GM18498 (cell line): ENCODE data around the gene IL7R.
A peak's percentile ranks its signal among the peaks of the same experiment; 100 is the strongest.

Source experiments
- ATAC-seq: cut with Tn5 transposase; IDR thresholded peaks from one replicate; pipeline ENCODE4 v1.9.1; 2021; ENCODE audit warnings: mild to moderate bottlenecking, moderate library complexity; ENCODE audit not compliant: unreplicated experiment

The IL7R gene

DNA sequence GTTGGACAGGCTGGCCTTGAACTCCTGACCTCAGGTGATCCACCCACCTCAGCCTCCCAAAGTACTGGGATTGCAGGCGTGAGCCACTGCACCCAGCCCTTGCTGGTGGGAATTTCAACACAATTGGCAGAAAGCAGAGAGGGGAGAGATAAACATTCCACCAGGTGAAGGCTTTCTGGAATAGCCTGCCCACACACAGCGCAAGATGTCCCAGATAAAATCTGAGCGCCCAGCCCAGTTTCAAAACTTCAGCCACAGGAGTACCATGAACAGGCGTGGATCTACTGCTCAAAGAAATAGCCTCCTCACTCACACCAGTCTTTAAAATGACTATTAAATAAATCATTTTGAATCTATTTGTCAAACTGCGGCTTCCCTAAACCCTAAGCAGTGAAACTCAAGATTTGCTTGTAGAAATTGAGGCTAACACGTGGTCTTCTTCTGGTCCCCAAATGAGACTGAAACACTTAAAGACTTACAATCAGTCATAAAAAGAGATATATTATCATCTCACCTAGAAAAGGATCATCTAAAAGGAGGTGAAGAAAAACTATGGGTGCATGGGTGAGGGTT, 47.0 kb downstream of the IL7R start:
- no peak for ATAC-seq

DNA sequence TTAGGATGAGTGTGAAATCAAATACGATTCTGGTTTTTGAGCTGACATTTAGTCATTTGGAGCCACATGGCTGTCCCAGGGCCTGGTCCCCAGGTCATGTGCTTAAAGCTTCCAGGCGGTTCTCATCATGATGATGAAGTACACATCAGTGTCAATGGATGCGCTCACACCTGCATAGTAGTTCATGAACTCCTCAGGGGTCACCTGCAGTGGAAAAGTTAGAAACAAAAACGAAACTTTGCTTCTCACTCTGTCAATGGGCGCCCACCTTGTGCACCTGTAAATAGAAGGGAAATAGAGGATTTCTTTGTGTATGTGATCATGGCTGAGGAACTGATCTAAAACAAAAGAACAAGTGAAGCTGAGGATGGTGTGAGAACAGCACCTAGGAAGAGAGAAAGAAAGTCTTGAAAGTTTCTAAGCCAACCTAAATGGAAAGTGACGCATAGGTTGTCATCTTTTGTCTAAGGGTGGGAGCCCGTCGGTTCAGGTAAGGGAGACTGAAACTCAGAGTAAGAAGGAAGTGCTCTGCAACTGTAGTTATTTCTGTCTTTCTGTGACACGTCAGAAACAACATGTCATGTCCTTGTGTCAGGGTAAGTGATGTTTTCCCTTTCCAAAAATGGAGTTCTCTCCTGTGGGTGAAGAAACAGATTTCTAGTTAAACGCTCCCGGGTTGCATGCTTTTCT, 47.9 kb downstream of the IL7R start:
- ATAC-seq = peak; percentile 75

DNA sequence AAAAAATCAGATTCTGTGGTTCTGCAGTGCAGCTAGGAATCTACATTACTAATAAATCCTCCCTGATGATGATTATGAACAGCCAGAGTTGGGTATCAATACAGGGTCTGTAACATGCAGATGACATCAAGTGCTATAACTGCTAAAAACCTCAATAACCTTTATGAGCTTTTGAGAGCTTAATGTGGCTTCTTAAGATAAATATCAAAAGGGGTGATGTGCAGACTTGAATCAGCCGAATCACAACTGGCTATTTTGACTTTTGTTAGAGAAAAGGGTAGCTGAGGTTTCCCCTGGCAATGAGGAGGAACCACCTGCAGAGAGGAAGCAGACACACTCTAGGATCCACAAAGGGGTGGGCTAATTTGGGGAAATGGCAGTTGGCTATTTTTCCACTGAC, 51.5 kb downstream of the IL7R start:
- ATAC-seq = no peak

DNA sequence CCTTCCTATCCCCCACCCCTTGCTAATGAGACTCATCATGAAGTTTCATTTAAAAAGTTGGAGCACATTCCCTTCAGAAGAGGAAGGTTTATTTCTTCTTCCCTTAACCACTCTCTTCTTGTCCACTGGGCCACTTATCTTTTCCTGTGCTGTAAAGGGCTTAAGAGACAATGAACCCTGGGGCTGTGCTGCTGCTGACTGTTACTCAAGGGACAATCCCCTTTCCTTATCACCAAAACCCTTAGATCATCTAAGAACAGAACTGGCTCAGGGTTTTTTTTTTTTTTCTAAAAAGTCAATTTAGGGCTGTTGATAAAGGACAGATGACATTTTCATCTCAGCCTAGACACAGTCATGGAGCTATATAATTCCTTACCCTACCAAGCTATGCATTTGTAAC, 52.1 kb downstream of the IL7R start:
- ATAC-seq = no peak

DNA sequence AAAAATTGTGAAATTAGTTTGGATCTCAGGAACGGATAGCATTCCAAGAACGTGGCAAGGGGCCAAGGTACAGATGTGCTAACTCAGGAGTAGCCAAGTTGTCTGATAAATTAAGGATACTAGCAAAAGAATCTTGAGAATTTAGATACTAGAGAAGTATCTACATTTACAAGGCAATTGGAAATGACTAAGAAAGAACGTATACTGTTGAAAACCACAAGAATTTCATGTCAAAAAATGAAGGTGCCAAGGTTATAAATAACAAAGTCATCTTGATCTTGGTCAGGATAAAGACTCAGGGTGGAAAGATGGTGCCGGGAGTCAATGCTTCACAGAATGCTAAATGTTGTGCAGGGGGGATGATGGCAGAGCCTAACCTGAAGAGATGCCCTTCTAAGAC, 62.5 kb downstream of the IL7R start:
- no peak for ATAC-seq

DNA sequence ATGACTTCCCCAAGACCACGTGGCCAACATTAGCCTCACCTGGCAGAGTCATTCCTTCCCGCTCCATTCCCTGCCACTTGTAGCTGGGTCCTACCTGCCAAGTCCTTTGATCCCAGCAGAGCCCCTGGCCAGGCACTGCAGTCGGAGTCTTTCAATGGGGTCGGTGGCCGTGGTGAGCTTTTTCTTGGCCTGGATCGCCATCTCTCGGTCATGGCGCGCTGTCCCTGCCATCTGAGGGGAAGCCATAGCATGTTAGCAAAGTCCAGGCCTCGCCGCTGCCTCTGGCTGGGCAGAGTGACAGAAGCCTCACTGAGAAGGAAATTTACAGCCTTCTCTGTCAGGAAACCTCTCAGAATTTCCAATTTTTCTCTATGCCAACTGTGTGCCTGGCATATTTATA, 64.2 kb downstream of the IL7R start:
- no peak for ATAC-seq

DNA sequence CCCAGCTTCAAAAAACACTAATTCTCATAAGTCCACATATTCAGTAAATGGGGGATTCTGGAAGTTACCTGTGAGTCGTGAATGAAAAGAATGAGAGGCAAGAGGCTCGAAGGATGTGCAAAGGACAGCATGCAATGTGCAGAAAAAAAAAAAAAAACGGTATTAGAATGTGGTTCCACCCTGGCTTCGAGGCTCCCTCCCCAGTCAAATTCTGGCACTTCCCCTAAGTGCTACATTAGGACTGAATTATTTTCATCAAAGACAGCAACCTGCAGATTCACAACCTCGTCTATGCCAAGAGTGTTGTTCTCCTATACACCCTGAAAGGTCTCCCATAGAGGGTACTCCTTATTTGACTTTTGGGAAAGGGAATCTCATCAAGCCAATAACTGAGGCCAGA, 65.2 kb downstream of the IL7R start:
- ATAC-seq = no peak

DNA sequence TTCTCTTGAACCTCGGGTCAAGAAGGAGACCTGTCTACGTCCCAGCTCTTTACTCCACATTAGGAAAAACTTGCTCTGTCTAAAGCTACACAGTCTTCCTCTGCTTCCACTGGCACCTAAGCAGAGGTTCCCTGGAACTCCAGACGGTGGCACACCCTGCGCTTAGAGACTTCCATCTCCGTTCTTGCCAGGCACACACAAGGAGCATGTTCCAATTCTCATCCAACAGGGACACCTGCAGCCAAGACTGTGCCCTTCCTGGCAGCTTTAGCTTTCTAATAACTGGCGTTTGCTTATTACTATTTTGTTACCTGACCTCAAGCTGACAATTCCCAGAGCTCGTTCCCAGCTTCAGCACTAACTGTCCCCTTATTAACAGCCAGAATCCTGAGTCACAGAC, 65.8 kb downstream of the IL7R start:
- ATAC-seq = no peak

DNA sequence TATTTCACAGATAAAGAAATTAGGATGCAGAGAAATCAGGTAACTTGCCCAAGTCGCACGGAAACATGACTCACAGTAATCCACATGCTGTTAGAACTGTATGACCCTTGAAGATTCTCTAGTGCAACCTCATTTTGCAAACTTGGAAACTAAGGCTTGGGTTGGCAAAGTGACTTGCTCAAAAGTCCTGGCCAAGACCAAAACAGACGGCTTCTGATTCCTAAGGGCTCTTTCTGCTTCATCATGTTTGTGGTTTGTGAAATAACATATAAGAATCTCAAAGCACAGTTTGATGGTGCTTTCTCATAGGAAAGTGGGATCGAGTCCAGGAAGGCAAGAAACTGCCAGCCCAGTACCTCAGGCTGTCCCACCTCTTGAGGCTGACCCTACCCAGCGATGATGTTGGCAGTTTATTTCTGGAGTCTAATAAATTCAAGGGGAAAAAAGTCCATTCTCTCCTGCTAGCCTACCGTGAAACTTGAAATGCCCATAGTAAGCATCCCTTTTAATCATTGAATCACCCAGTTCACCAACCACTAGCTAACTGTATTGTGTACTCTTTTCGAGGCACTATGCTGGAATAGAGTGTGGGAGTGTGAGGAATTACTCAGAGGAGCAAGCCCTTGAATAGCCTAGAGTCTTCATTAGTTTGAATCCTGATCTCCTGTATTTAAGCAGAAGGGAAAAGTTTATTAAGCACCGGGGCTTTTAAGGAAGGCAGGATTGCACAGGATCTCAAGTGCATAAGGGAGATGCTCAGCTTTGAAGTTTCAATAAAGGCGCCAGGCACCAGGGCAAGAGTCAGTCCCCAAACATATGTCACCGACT, 67.6 kb downstream of the IL7R start:
- ATAC-seq = no peak

DNA sequence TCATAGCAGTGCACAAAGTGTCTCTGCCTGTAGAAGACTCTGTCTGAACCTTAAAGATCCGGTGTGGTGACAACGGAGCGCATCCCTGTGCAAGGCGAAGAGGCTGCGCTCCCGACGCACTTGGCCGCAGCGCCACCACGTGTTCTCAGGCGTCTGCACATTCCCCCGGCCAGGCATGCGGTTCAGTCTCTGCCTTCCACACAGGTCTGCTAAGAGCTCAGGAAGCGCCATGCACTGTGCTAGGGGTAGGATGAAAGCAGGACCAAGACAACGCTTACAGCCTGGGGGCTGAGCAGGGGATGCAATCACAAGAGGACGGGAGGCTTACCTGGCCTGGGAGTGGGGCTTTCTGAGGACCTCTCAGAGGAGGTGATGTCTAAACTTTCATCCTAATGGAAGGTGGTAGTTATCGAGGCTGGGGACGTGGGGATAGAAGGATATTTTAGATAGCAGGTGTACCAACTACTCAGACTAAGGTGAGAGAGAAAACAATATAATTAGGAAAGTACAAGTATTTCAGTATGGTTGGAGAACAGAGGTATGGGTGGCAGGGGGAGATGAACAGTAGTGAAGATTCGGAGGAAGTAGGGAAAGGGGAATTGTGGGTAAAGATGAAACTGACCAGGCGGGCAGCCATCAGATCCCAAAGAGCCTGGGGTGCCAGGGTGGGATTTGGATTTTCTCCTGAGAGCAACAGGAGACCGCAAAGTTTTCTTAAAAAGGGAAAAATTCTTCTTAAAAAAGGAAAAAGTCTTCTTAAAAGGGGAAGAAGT, 68.4 kb downstream of the IL7R start:
- ATAC-seq = peak; percentile 73

DNA sequence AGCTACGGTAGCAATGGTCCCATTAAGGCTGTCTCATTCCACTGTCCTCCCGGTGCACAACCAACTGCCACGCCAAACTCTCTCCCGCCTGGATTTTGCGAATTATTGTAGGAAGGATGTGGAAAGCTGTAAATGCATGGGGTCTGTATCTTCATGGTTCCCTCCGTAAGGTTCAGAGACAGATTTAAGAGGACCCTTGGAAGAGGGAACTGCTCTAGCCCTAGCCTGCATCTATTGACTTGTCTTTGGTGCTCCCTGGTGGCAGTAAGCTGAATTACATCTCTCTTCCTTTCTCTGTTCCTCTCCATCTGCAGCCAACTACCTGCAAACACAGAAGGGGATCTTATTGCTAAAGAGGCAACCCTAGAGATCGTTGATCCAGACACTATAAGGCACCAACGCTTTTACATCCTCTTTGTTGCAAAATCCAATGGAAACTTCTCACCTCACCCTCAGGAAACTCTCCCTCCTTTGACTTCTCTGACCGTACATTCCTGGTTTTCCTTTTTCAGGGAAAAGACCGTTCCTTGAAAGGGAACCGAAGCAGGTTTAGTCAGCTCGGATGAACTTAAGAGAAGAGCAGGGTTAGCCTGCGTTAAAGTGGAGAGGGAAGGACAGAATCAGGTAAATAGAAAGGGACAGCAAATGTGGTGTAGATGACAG, 69.8 kb downstream of the IL7R start:
- ATAC-seq = peak; percentile 76
